ENCODE data around the gene INAFM1. TPM values are rescaled to one million over a fixed set of nuclear protein-coding genes. Genes with fewer than 3 reads are reported as not detected.
"Not testable (repeated sequence)": the region's sequence is repeated elsewhere in the genome, so short reads cannot be mapped to it uniquely, and the experiment has no call there.

Gene INAFM1
- polyA plus RNA-seq, 1 donor = 9.2 TPM

GRCh38 chr19:47284324-47284899, 9.7 kb downstream of the INAFM1 start:
- Histone ChIP-seq H3K9me3 (ENCODE audit: control insufficient read depth, low read depth, low read length) (no peaks in the 10 kb centered on the region), H3K27ac (ENCODE audit: low read length) (no peak overlapping the region), H3K4me1 (ENCODE audit: control insufficient read depth, insufficient read depth, low read length) (peaks cover 8% of the 10 kb centered on the region), H3K36me3 (ENCODE audit: control insufficient read depth, insufficient read depth, low read length) (no peaks in the 10 kb centered on the region), H3K4me3 (ENCODE audit: low read length) (no peak overlapping the region), H3K27me3 (ENCODE audit: control insufficient read depth, insufficient read depth, low read length) (no peaks in the 10 kb centered on the region)
- DNase-seq = peak; percentile 34 to 38
- 0% methylated on average over 1 of the region's 9 CpGs for WGBS (ENCODE audit: insufficient coverage, low lambda C conversion rate)

- H3K4me1 ChIP-seq (ENCODE audit: control insufficient read depth, insufficient read depth, low read length) = no peaks in the 10 kb centered on the region
- WGBS (ENCODE audit: insufficient coverage, low lambda C conversion rate) = no CpG with 5 or more reads among the region's 12 CpGs
- H3K36me3 ChIP-seq (ENCODE audit: control insufficient read depth, insufficient read depth, low read length) = no peaks in the 10 kb centered on the region
- no peak overlapping the region for H3K27ac ChIP-seq (ENCODE audit: low read length)
- H3K9me3 ChIP-seq (ENCODE audit: control insufficient read depth, low read depth, low read length) = no peaks in the 10 kb centered on the region
- DNase-seq = peak; percentile 56 to 62
- H3K27me3 ChIP-seq (ENCODE audit: control insufficient read depth, insufficient read depth, low read length) = no peaks in the 10 kb centered on the region
- no peak overlapping the region for H3K4me3 ChIP-seq (ENCODE audit: low read length)
Measured at GRCh38 chr19:47296036-47296435, 21.4 kb downstream of the INAFM1 start.

DNA sequence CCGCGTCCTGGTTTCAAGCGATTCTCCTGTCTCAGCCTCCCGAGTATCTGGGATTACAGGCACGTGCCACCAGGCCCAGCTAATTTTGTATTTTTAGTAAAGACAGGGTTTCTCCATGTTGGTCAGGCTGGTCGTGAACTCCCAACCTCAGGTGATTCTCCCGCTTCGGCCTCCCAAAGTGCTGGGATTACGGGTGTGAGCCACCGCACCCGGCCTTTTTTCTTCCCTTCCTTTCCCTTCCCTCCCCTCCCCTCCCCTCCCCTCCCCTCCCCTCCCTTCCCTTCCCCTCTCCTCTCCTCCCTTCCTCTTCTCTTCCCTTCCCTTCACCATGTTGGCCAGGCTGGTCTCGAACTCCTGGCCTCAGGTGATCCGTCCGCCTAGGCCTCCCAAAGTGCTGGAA, 26.2 kb downstream of the INAFM1 start:
- not testable (repeated sequence) for H3K27me3 ChIP-seq (ENCODE audit: control insufficient read depth, insufficient read depth, low read length); H3K9me3 ChIP-seq (ENCODE audit: control insufficient read depth, low read depth, low read length); H3K4me3 ChIP-seq (ENCODE audit: low read length); H3K27ac ChIP-seq (ENCODE audit: low read length); H3K4me1 ChIP-seq (ENCODE audit: control insufficient read depth, insufficient read depth, low read length); DNase-seq; H3K36me3 ChIP-seq (ENCODE audit: control insufficient read depth, insufficient read depth, low read length)
- WGBS (ENCODE audit: insufficient coverage, low lambda C conversion rate) = no CpG with 5 or more reads among the region's 14 CpGs

- no CpG with 5 or more reads among the region's 10 CpGs for WGBS (ENCODE audit: insufficient coverage, low lambda C conversion rate)
Measured at GRCh38 chr19:47302249-47302648, 27.6 kb downstream of the INAFM1 start.

GRCh38 chr19:47303966-47304365, 29.3 kb downstream of the INAFM1 start:
- Histone ChIP-seq H3K4me3 (ENCODE audit: low read length) (no peak overlapping the region), H3K9me3 (ENCODE audit: control insufficient read depth, low read depth, low read length) (no peaks in the 10 kb centered on the region), H3K36me3 (ENCODE audit: control insufficient read depth, insufficient read depth, low read length) (no peaks in the 10 kb centered on the region), H3K27ac (ENCODE audit: low read length) (no peak overlapping the region), H3K4me1 (ENCODE audit: control insufficient read depth, insufficient read depth, low read length) (no peaks in the 10 kb centered on the region), H3K27me3 (ENCODE audit: control insufficient read depth, insufficient read depth, low read length) (peaks cover 1% of the 10 kb centered on the region)
- WGBS (ENCODE audit: insufficient coverage, low lambda C conversion rate) = 100% methylated on average over 1 of the region's 6 CpGs
- no peak for DNase-seq

More at GRCh38 chr19:47302249-47302648, 27.6 kb downstream of the INAFM1 start:
- no peaks in the 10 kb centered on the region for H3K27me3 ChIP-seq (ENCODE audit: control insufficient read depth, insufficient read depth, low read length)
- no peaks in the 10 kb centered on the region for H3K36me3 ChIP-seq (ENCODE audit: control insufficient read depth, insufficient read depth, low read length)
- H3K27ac ChIP-seq (ENCODE audit: low read length) = no peak overlapping the region
- no peak for DNase-seq
- no peaks in the 10 kb centered on the region for H3K9me3 ChIP-seq (ENCODE audit: control insufficient read depth, low read depth, low read length)
- no peaks in the 10 kb centered on the region for H3K4me1 ChIP-seq (ENCODE audit: control insufficient read depth, insufficient read depth, low read length)
- no peak overlapping the region for H3K4me3 ChIP-seq (ENCODE audit: low read length)

GRCh38 chr19:47305309-47305751, 30.6 kb downstream of the INAFM1 start:
- Histone ChIP-seq H3K27me3 (ENCODE audit: control insufficient read depth, insufficient read depth, low read length) (peaks cover 2% of the 10 kb centered on the region), H3K27ac (ENCODE audit: low read length) (no peak overlapping the region), H3K9me3 (ENCODE audit: control insufficient read depth, low read depth, low read length) (no peaks in the 10 kb centered on the region), H3K36me3 (ENCODE audit: control insufficient read depth, insufficient read depth, low read length) (no peaks in the 10 kb centered on the region), H3K4me3 (ENCODE audit: low read length) (no peak overlapping the region), H3K4me1 (ENCODE audit: control insufficient read depth, insufficient read depth, low read length) (no peaks in the 10 kb centered on the region)
- WGBS (ENCODE audit: insufficient coverage, low lambda C conversion rate) = 0% methylated on average over 1 of the region's 14 CpGs
- peak; percentile 15 to 25 for DNase-seq

GRCh38 chr19:47306303-47306702, 31.6 kb downstream of the INAFM1 start:
- Histone ChIP-seq H3K36me3 (ENCODE audit: control insufficient read depth, insufficient read depth, low read length) (no peaks in the 10 kb centered on the region), H3K9me3 (ENCODE audit: control insufficient read depth, low read depth, low read length) (no peaks in the 10 kb centered on the region), H3K27me3 (ENCODE audit: control insufficient read depth, insufficient read depth, low read length) (peaks cover 2% of the 10 kb centered on the region), H3K4me3 (ENCODE audit: low read length) (no peak overlapping the region), H3K4me1 (ENCODE audit: control insufficient read depth, insufficient read depth, low read length) (no peaks in the 10 kb centered on the region), H3K27ac (ENCODE audit: low read length) (no peak overlapping the region)
- no CpG with 5 or more reads among the region's 3 CpGs for WGBS (ENCODE audit: insufficient coverage, low lambda C conversion rate)
- DNase-seq = no peak

DNA sequence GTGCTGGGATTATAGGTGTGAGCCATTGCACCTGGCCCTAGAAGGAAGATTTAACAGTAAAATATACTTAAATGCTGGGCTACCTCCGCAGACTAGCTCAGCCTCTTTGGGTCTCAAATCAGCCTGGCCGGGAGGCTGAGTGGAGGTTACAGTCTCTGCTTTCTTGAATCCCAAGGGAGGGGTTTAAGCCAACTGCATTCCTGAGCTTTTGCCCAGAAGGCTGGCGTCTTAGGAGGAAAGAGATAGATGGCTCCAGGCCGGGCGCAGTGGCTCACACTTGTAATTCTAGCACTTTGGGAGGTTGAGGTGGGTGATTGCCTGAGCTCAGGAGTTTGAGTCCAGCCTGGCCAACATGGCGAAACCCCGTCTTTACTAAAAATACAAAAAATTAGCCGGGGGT, 34.4 kb downstream of the INAFM1 start:
- no peak for DNase-seq
- Histone ChIP-seq H3K4me1 (ENCODE audit: control insufficient read depth, insufficient read depth, low read length) (no peaks in the 10 kb centered on the region), H3K4me3 (ENCODE audit: low read length) (no peak overlapping the region), H3K36me3 (ENCODE audit: control insufficient read depth, insufficient read depth, low read length) (no peaks in the 10 kb centered on the region), H3K27ac (ENCODE audit: low read length) (no peak overlapping the region), H3K27me3 (ENCODE audit: control insufficient read depth, insufficient read depth, low read length) (peaks cover 2% of the 10 kb centered on the region), H3K9me3 (ENCODE audit: control insufficient read depth, low read depth, low read length) (no peaks in the 10 kb centered on the region)
- no CpG with 5 or more reads among the region's 8 CpGs for WGBS (ENCODE audit: insufficient coverage, low lambda C conversion rate)

GRCh38 chr19:47309608-47310007, 34.9 kb downstream of the INAFM1 start, which contains the start of gene C5AR1:
Gene C5AR1, plus strand, starts transcription at chr19:47309861. Its CDS starts 35 bp downstream, at chr19:47309896.
- no peak for DNase-seq
- WGBS (ENCODE audit: insufficient coverage, low lambda C conversion rate) = no CpG with 5 or more reads among the region's 12 CpGs
- Histone ChIP-seq H3K4me1 (ENCODE audit: control insufficient read depth, insufficient read depth, low read length) (no peaks in the 10 kb centered on the region), H3K4me3 (ENCODE audit: low read length) (no peak within 1 kb of the TSS), H3K9me3 (ENCODE audit: control insufficient read depth, low read depth, low read length) (no peaks in the 10 kb centered on the region), H3K27ac (ENCODE audit: low read length) (no peak within 1 kb of the TSS), H3K36me3 (ENCODE audit: control insufficient read depth, insufficient read depth, low read length) (no peaks in the 10 kb centered on the region), H3K27me3 (ENCODE audit: control insufficient read depth, insufficient read depth, low read length) (peaks cover 2% of the 10 kb centered on the region)

DNA sequence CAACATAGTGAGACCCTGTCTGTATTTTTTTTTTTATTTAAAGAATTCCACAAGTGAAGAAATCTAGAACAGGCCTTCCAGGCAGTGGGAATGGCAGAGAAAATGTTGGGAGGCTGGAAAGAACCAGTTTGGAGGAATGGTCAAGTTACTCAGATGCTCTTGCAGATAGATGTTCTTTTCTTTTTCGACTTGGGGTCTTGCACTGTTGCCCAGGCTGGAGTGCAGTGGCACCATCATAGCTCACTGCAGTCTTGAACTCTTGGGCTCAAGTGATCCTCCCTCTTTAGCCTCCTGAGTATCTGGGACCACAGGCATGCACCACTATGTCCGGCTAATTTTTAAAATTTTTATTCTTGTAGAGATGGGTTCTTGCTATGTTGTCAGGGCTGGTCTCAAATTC, 35.6 kb downstream of the INAFM1 start:
- DNase-seq = no peak
- H3K4me1 ChIP-seq (ENCODE audit: control insufficient read depth, insufficient read depth, low read length) = no peaks in the 10 kb centered on the region
- no peak overlapping the region for H3K4me3 ChIP-seq (ENCODE audit: low read length)
- H3K36me3 ChIP-seq (ENCODE audit: control insufficient read depth, insufficient read depth, low read length) = no peaks in the 10 kb centered on the region
- H3K27me3 ChIP-seq (ENCODE audit: control insufficient read depth, insufficient read depth, low read length) = peaks cover 2% of the 10 kb centered on the region
- no peak overlapping the region for H3K27ac ChIP-seq (ENCODE audit: low read length)
- WGBS (ENCODE audit: insufficient coverage, low lambda C conversion rate) = 100% methylated on average over 1 of the region's 2 CpGs
- no peaks in the 10 kb centered on the region for H3K9me3 ChIP-seq (ENCODE audit: control insufficient read depth, low read depth, low read length)

GRCh38 chr19:47310819-47311218, 36.1 kb downstream of the INAFM1 start:
- WGBS (ENCODE audit: insufficient coverage, low lambda C conversion rate) = 44% methylated on average over 3 of the region's 5 CpGs
- Histone ChIP-seq H3K36me3 (ENCODE audit: control insufficient read depth, insufficient read depth, low read length) (no peaks in the 10 kb centered on the region), H3K4me3 (ENCODE audit: low read length) (no peak overlapping the region), H3K27me3 (ENCODE audit: control insufficient read depth, insufficient read depth, low read length) (peaks cover 2% of the 10 kb centered on the region), H3K27ac (ENCODE audit: low read length) (no peak overlapping the region), H3K4me1 (ENCODE audit: control insufficient read depth, insufficient read depth, low read length) (no peaks in the 10 kb centered on the region), H3K9me3 (ENCODE audit: control insufficient read depth, low read depth, low read length) (no peaks in the 10 kb centered on the region)
- no peak for DNase-seq
